A673 (cell line): ENCODE data around the gene SERINC5. TPM values are rescaled to one million over a fixed set of nuclear protein-coding genes. Genes with fewer than 3 reads are reported as not detected.

Experiments used
- BruUV-seq: library from RNA; stranded (reverse); fragments of 400-500 nt; replicated peaks from 2 replicates; lab custom pipeline; 2021; lab: Mats Ljungman, UMichigan
- CTCF ChIA-PET: fragments of 300-600 bp; sonication (Branson Sonifier 250); formaldehyde crosslinking; loops from one replicate; lab custom pipeline; 2022; ENCODE audit warnings: antibody characterized with exemption; lab: Charles Lee
- POLR2A ChIA-PET: fragments of 300-600 bp; sonication (Branson Sonifier 250); formaldehyde crosslinking; loops from one replicate; lab custom pipeline; 2022; ENCODE audit warnings: antibody characterized with exemption; ENCODE audit not compliant: low non-redundant PET; lab: Charles Lee
- DNase-seq: peaks from one replicate; pipeline ENCODE4 v3.0.0-alpha.2; 2015; ENCODE audit warnings: low spot score
- H3K27ac ChIP-seq: fragments of 200-600 bp; sonication (generic); 2 replicates; pipeline ENCODE4 v1.5.1; 2016; ENCODE audit warnings: mixed run types, low read depth, mild to moderate bottlenecking, mixed read lengths, antibody characterized with exemption, low read length; ENCODE audit not compliant: poor library complexity, severe bottlenecking
- H3K27me3 ChIP-seq: fragments of 200-600 bp; sonication (generic); replicated peaks from 2 replicates; pipeline ENCODE4 v1.6.1; 2017; ENCODE audit warnings: mixed run types, low read depth, mild to moderate bottlenecking, mixed read lengths, antibody characterized with exemption, low read length; ENCODE audit not compliant: insufficient read depth, poor library complexity
- H3K36me3 ChIP-seq: fragments of 200-600 bp; sonication (generic); 2 replicates; pipeline ENCODE4 v1.6.1; 2016; ENCODE audit warnings: mixed run types, mild to moderate bottlenecking, mixed read lengths, antibody characterized with exemption, low read length; ENCODE audit not compliant: insufficient read depth, poor library complexity, severe bottlenecking
- H3K4me1 ChIP-seq: fragments of 200-600 bp; sonication (generic); 2 replicates; pipeline ENCODE4 v1.6.1; 2017; ENCODE audit warnings: mixed run types, mild to moderate bottlenecking, mixed read lengths, antibody characterized with exemption, low read length; ENCODE audit not compliant: insufficient read depth, poor library complexity, severe bottlenecking
- H3K4me3 ChIP-seq: fragments of 200-600 bp; sonication (generic); 2 replicates; pipeline ENCODE4 v1.5.1; 2016; ENCODE audit warnings: low read depth, mixed run types, mild to moderate bottlenecking, mixed read lengths, low read length; ENCODE audit not compliant: poor library complexity, severe bottlenecking
- H3K9me3 ChIP-seq: fragments of 200-600 bp; sonication (generic); 2 replicates; pipeline ENCODE4 v1.6.1; 2016; ENCODE audit warnings: mixed run types, low read depth, mild to moderate bottlenecking, mixed read lengths, antibody characterized with exemption, low read length; ENCODE audit not compliant: poor library complexity, severe bottlenecking
- EZH2 ChIP-seq: fragments of 200-600 bp; sonication (generic); IDR thresholded peaks from 2 replicates; pipeline ENCODE4 v1.6.1; 2017; ENCODE audit warnings: borderline replicate concordance, low read depth, mild to moderate bottlenecking, mixed read lengths, antibody characterized with exemption, low read length; ENCODE audit not compliant: poor library complexity, severe bottlenecking
- intact Hi-C: fragments of 100-400 bp; cut with micrococcal nuclease; formaldehyde crosslinking; loops from one replicate; pipeline ENCODE4 v1.10.0; 2022; ENCODE audit not compliant: unreplicated experiment
- total RNA-seq: library from RNA; stranded (reverse); gene quantifications from 2 replicates; pipeline ENCODE4 v1.2.3, GENCODE V29; 2021
- TF ChIP-seq, protein P1 (sequence below): fragments of 300-800, 200-600 bp; sonication (generic); conservative IDR thresholded peaks from 2 replicates; pipeline ENCODE4 v1.5.1; 2017; ENCODE audit warnings: low read depth, mild to moderate bottlenecking, antibody characterized with exemption, low read length, moderate library complexity, mixed read lengths

The SERINC5 gene
- total RNA-seq, 1 experiment from 2014 or later = 20.6 TPM

DNA sequence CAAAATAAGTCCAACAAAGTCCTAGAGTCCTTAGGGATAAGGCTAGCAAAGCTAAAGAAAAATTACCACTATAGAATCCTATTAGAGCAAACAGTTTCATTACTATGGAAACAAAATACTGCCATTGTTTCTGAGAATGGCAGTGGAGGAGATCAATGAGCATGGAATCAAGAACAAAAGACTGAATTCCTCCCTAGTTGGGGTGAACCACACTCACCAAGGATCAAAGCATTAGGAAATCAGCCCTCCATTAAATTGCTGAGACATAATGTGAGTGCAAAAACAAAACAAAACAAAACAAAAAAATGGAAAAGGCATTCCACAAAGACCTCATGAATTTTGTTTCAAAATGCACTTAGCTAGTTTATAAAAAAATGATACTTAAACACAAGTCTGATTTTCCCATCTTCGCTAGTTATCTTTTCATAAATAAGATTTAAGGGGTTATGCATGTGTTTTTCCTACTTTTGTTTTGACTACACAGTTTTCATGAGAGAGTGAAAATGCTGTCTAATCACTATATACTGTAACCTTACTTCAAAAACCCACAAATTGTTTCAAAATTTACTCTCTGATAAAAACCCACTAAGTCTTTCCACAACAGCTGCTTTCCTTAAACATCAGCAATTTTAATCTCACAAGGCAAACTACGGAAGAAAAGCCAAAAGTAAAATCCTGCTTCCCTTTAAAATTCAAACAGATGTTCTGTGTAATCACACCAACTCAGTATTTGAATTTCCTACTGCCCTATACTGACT lies 9.7 kb downstream of the SERINC5 start:
- ChIA-PET POLR2A (no interaction called here), CTCF (no interaction called here)
- peak overlapping the region; percentile 61 for H3K27ac ChIP-seq
- intact Hi-C loops = no loop called here
- DNase-seq = no peak
- H3K27me3 ChIP-seq = no peaks in the 10 kb centered on the region
- no TSS peak for BruUV-seq
- TF ChIP-seq EZH2 = no peak
- TF ChIP-seq, protein P1, sequence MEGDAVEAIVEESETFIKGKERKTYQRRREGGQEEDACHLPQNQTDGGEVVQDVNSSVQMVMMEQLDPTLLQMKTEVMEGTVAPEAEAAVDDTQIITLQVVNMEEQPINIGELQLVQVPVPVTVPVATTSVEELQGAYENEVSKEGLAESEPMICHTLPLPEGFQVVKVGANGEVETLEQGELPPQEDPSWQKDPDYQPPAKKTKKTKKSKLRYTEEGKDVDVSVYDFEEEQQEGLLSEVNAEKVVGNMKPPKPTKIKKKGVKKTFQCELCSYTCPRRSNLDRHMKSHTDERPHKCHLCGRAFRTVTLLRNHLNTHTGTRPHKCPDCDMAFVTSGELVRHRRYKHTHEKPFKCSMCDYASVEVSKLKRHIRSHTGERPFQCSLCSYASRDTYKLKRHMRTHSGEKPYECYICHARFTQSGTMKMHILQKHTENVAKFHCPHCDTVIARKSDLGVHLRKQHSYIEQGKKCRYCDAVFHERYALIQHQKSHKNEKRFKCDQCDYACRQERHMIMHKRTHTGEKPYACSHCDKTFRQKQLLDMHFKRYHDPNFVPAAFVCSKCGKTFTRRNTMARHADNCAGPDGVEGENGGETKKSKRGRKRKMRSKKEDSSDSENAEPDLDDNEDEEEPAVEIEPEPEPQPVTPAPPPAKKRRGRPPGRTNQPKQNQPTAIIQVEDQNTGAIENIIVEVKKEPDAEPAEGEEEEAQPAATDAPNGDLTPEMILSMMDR = no peak
- peak overlapping the region; percentile 9 for H3K4me3 ChIP-seq
- H3K4me1 ChIP-seq = peaks cover 20% of the 10 kb centered on the region
- H3K9me3 ChIP-seq = peaks cover 26% of the 10 kb centered on the region
- peaks cover 6% of the 10 kb centered on the region for H3K36me3 ChIP-seq

DNA sequence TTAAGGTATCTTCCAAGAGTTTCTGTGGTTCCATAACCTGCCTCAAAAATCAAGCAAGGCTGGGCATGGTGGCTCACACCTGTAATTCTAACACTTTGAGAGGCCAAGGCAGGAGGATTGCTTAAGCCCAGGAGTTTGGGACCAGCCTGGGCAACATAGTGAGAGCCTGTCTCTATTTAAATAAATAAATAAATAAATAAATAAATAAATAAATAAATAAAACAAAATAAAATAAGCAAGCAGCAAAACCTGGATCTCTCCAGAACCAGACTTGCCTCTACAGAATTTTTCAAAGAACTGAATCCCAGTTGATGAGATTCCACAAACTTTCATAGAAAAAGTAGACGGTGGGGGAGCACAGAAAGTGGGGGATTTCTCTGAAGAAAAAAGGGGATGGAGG lies 12.3 kb downstream of the SERINC5 start:
- Histone ChIP-seq H3K27me3 (no peaks in the 10 kb centered on the region), H3K27ac (no peak overlapping the region), H3K4me3 (no peak overlapping the region), H3K36me3 (peaks cover 6% of the 10 kb centered on the region), H3K9me3 (peaks cover 26% of the 10 kb centered on the region), H3K4me1 (peaks cover 38% of the 10 kb centered on the region)
- ChIA-PET CTCF (no interaction called here), POLR2A (no interaction called here)
- intact Hi-C loops = no loop called here
- DNase-seq = no peak
- no TSS peak for BruUV-seq
- TF ChIP-seq, protein P1 = no peak
- no peak for TF ChIP-seq EZH2

DNA sequence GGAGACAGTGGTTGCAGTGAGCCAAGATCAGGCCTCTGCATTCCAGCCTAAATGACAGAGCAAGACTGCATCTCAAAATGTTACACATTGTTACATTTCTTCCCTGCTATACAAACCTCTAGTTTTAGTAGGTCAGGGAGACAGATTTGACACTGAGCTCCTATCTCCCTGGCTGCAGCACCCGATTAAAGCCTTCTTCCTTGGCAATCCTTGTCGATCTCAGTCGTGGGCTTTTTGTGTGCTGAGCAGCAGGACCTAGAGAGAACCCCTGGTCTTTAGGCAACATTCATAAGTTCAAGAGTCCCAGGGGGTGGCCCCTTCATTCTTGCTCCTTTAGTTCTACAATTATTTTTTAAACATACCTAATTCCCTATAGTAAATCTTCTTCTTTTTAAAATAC lies 13.0 kb downstream of the SERINC5 start:
- H3K27ac ChIP-seq = no peak overlapping the region
- H3K27me3 ChIP-seq = no peaks in the 10 kb centered on the region
- no peak for DNase-seq
- intact Hi-C loops = no loop called here
- H3K4me1 ChIP-seq = peaks cover 45% of the 10 kb centered on the region
- H3K9me3 ChIP-seq = peaks cover 26% of the 10 kb centered on the region
- ChIA-PET CTCF (no interaction called here), POLR2A (interaction anchor here (1.0 kb wide), 1 partner anchor 552 kb away, joined by 3 read pairs; no protein-coding TSS in a partner anchor)
- no peak overlapping the region for H3K4me3 ChIP-seq
- BruUV-seq = no TSS peak
- peaks cover 6% of the 10 kb centered on the region for H3K36me3 ChIP-seq
- TF ChIP-seq, protein P1 = no peak
- no peak for TF ChIP-seq EZH2
